Activated CD4-positive, alpha-beta memory T cell treated with anti-CD3 and anti-CD28 coated beads, Interleukin-2, amount 10 ng/mL, durations not matched to agents 7 days and 5 days (primary cell): ENCODE data around the gene DRG2. TPM values are rescaled to one million over a fixed set of nuclear protein-coding genes. Genes with fewer than 3 reads are reported as not detected.

Source experiments
- CTCF ChIA-PET: fragments of 350-600 bp; sonication (Branson Sonifier 250); formaldehyde crosslinking; loops from one replicate; lab custom pipeline; 2021; ENCODE audit warnings: antibody characterized with exemption, inconsistent platforms; lab: Charles Lee
- POLR2A ChIA-PET: fragments of 350-600 bp; sonication (Branson Sonifier 250); formaldehyde crosslinking; loops from one replicate; lab custom pipeline; 2021; ENCODE audit warnings: antibody characterized with exemption; lab: Charles Lee
- DNase-seq: peaks from one replicate; pipeline ENCODE4 v3.0.0-alpha.2; 2020
- H3K27ac Mint-ChIP-seq: one replicate; pipeline ENCODE4 v1.8.0; 2021; ENCODE audit warnings: mild to moderate bottlenecking, mixed read lengths
- H3K27me3 Mint-ChIP-seq: one replicate; pipeline ENCODE4 v1.8.0; 2021; ENCODE audit warnings: mixed read lengths
- H3K36me3 Mint-ChIP-seq: one replicate; pipeline ENCODE4 v1.8.0; 2021; ENCODE audit warnings: low read depth, mixed read lengths
- H3K4me1 Mint-ChIP-seq: one replicate; pipeline ENCODE4 v1.8.0; 2021; ENCODE audit warnings: mixed read lengths
- H3K4me3 Mint-ChIP-seq: one replicate; pipeline ENCODE4 v1.8.0; 2021; ENCODE audit warnings: mild to moderate bottlenecking, mixed read lengths
- H3K9me3 Mint-ChIP-seq: one replicate; pipeline ENCODE4 v1.8.0; 2021; ENCODE audit warnings: mixed read lengths
- total RNA-seq, 2 experiments: library from RNA; stranded (reverse); gene quantifications; one replicate each; pipeline ENCODE4 v1.2.3, GENCODE V29; 2021

DRG2 gene
- total RNA-seq, 2 experiments from 2014 or later: 46.3 to 46.5 TPM

DNA sequence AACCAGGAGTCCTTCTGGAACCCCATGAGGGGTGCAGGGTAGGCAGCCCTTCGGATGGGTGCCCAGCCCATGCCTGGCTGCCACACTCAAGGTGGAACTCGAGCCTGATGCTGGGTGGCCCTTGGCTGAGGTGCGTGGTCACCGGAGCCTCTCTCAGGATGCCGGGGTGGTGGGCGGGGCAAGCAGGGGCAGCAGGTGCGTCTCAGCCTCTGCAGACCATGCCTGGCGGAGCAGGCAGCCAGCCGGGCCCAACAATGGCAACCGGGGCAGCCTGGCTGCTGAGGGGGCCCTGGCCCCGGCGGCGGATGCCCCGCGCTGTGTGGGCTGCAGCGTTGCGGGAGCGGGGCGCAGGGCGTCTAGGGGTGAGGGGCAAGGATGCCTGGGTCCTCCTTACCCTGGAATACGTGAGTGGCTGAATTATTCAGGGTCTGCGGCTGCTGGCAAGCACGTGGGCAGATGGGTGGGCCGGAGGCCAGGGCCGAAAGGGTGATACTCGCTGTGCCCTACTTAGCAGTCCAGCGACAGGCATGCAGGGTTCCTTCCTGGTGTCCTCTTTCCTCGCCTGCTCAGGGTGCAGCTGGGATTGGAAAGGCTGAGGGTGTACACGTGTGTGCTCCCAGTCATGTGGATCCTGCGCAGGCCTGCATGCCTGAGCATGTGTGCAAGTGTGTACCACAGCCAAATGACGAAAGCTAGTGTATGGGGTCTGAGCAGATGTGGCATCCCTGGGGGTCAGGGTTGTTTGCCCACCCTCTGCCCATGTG lies 35.4 kb downstream of the DRG2 start:
- Mint-ChIP-seq H3K9me3 (peaks cover 3% of the 10 kb centered on the region), H3K4me3 (no peak overlapping the region), H3K27ac (no peak overlapping the region), H3K36me3 (no peaks in the 10 kb centered on the region), H3K4me1 (no peaks in the 10 kb centered on the region), H3K27me3 (no peaks in the 10 kb centered on the region)
- no peak for DNase-seq
- POLR2A ChIA-PET: no interaction called here
- CTCF ChIA-PET: no interaction called here

DNA sequence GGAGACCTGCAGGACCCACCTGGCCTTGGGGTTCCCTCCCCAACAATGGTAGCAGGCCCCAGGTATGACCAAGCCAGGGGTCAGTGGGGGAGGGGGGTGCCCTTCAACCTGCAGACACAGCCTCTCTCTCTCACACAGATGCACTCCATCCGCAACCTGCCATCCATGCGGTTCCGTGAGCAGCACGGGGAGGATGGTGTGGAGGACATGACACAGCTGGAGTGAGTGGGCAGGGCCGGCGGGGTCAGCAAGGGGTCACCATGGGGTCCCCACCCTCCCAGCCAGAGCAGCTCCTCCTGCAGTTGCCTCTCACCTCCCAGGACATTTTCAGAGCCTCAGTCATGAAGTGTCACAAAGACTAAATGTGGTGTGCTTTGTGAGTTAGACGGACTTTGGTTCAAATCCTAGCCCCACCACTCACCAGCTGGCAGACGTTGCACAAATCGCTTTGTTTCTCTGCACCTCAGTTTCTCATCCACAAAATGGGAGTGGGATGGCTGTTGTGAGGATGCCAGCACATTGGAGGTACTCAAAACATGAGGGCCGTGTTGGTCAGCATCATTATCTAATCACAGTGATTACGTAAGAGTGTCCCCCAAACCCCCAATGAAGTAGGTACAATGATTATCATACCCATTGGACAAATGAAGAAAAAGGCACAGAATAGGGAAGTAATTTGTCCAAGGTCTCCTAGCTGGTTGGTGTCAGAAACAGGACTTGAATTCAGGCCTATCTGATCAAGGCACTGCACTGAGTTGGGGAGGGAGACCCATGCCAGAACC lies 36.8 kb downstream of the DRG2 start:
- ChIA-PET POLR2A (no interaction called here), CTCF (no interaction called here)
- Mint-ChIP-seq H3K27ac (no peak overlapping the region), H3K36me3 (no peaks in the 10 kb centered on the region), H3K4me3 (no peak overlapping the region), H3K9me3 (peaks cover 3% of the 10 kb centered on the region), H3K4me1 (no peaks in the 10 kb centered on the region), H3K27me3 (no peaks in the 10 kb centered on the region)
- no peak for DNase-seq

DNA sequence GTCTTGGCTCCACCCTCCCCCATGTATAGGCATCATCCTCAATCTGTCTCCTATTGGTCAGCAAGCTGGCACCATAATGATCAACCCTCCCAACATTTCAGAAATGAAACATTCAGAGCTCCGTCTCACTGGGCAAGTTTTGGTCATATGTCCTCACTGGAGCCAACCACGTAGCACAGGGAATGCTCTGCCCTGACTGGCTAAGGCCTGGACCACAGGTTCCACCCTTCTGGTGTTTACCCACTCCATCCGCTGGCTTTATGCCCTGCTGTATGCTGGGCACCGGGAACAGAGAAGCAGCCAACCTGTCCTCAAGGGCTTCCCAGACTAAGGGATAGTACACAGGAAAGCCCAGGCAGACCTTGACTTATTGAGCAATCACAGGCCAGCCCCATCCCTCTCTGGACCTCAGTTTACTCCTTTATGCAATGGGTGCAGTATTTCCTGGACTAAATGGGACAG lies 41.3 kb downstream of the DRG2 start:
- H3K36me3 Mint-ChIP-seq: no peaks in the 10 kb centered on the region
- H3K4me3 Mint-ChIP-seq: no peak overlapping the region
- no peaks in the 10 kb centered on the region for H3K9me3 Mint-ChIP-seq
- H3K4me1 Mint-ChIP-seq: no peaks in the 10 kb centered on the region
- ChIA-PET CTCF (interaction anchor here (0.6 kb wide), 1 partner anchor 16 kb away, joined by 3 read pairs; no protein-coding TSS in a partner anchor), POLR2A (no interaction called here)
- H3K27me3 Mint-ChIP-seq: no peaks in the 10 kb centered on the region
- DNase-seq: no peak
- H3K27ac Mint-ChIP-seq: no peak overlapping the region

- Mint-ChIP-seq H3K4me1 (no peaks in the 10 kb centered on the region), H3K27ac (no peak overlapping the region), H3K9me3 (no peaks in the 10 kb centered on the region), H3K36me3 (no peaks in the 10 kb centered on the region), H3K27me3 (no peaks in the 10 kb centered on the region), H3K4me3 (no peak overlapping the region)
- ChIA-PET CTCF (no interaction called here), POLR2A (interaction anchor here (0.5 kb wide), 1 partner anchor 51 kb away, joined by 3 read pairs; the partner anchor contains the start of gene ALKBH5)
- DNase-seq: no peak
These were observed 45.0 kb downstream of the DRG2 start for GRCh38 chr17:18132711-18133110.

- CTCF ChIA-PET: no interaction called here
- no peak overlapping the region for H3K27ac Mint-ChIP-seq
- H3K4me1 Mint-ChIP-seq: peaks cover 3% of the 10 kb centered on the region
- no peaks in the 10 kb centered on the region for H3K27me3 Mint-ChIP-seq
- no peak overlapping the region for H3K4me3 Mint-ChIP-seq
- DNase-seq: no peak
- H3K9me3 Mint-ChIP-seq: no peaks in the 10 kb centered on the region
- POLR2A ChIA-PET: no interaction called here
- H3K36me3 Mint-ChIP-seq: no peaks in the 10 kb centered on the region
These were observed 48.6 kb downstream of the DRG2 start for GRCh38 chr17:18136357-18136756.

DNA sequence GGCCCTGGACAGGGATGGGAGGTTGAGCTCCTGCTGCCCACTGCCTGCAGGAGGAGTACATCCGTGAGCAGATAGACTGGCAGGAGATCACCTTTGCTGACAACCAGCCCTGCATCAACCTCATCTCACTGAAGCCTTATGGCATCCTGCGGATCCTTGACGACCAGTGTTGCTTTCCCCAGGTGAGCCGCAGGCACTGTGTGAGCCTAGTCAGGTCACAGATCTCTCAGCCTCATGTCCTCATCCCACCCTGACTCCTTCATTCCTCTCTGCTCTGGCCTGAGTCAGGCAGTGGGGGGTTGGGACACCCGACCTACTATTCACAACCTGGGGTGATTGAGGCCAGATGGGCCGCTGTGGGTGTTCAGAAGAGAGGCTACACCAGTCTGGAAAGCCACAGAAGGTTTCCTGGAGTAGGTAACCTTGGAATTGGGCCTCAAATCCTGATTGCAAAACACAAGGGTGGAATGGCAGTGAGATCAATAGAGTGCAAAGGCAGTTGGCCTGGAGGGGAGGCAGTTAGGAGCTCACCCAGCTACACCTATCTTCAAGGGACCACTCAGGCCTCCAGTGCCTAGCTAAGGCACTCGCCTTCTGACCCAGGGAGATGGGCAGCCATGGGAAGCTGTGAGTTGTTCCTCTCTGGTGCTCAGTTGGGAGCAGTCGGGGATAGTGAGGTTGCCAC lies 50.5 kb downstream of the DRG2 start:
- Mint-ChIP-seq H3K36me3 (no peaks in the 10 kb centered on the region), H3K4me1 (peaks cover 3% of the 10 kb centered on the region), H3K27me3 (peaks cover 1% of the 10 kb centered on the region), H3K9me3 (no peaks in the 10 kb centered on the region), H3K4me3 (no peak overlapping the region), H3K27ac (no peak overlapping the region)
- DNase-seq: no peak
- ChIA-PET POLR2A (no interaction called here), CTCF (no interaction called here)

GRCh38 chr17:18139092-18139491 lies 51.3 kb downstream of the DRG2 start:
- Mint-ChIP-seq H3K36me3 (no peaks in the 10 kb centered on the region), H3K9me3 (no peaks in the 10 kb centered on the region), H3K27me3 (peaks cover 1% of the 10 kb centered on the region), H3K4me3 (no peak overlapping the region), H3K27ac (no peak overlapping the region), H3K4me1 (peaks cover 3% of the 10 kb centered on the region)
- ChIA-PET POLR2A (no interaction called here), CTCF (no interaction called here)
- no peak for DNase-seq

DNA sequence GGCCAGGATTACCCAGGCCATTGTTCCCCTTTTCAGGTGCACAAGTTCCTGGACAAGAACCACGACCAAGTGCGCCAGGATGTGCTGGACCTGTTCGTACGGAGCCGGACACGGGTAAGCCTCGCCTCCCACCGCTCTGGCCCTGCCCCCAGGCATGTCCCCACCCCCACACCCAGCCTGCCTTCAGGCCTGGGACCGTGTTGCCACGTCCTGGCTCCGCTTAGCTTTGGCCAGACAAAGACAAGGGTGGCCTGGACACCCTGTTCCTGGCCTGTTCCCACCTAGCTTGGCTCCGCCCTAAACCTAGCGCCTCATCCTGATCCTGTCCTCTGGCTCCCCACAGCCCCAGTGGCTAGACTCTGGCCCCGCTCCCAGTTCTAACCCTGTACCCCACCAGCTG lies 51.8 kb downstream of the DRG2 start:
- no peak for DNase-seq
- no peaks in the 10 kb centered on the region for H3K9me3 Mint-ChIP-seq
- no peak overlapping the region for H3K27ac Mint-ChIP-seq
- CTCF ChIA-PET: interaction anchor here (1.6 kb wide), 1 partner anchor 13 kb away, joined by 4 read pairs; no protein-coding TSS in a partner anchor
- peaks cover 1% of the 10 kb centered on the region for H3K27me3 Mint-ChIP-seq
- H3K4me3 Mint-ChIP-seq: no peak overlapping the region
- POLR2A ChIA-PET: no interaction called here
- peaks cover 3% of the 10 kb centered on the region for H3K4me1 Mint-ChIP-seq
- no peaks in the 10 kb centered on the region for H3K36me3 Mint-ChIP-seq

DNA sequence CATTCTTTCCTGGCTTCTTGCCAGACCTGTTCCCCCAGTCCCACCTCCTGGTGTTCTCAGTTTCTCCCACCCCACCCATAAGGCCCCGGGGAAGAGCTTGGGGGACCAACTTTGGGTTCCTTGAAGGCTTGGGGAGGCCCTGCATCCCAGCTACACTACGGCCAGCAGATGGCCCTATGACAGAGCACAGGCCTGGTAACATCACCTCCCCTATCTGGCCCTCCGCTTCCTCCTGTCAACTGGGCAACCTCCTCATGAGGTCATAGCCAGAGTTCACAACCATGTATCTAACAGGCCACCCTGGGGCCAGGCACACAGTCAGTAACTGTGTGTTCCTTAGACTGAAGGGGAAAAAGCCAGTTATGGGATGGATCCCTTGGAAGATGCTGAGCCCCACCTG lies 52.2 kb downstream of the DRG2 start:
- peaks cover 3% of the 10 kb centered on the region for H3K4me1 Mint-ChIP-seq
- no peaks in the 10 kb centered on the region for H3K9me3 Mint-ChIP-seq
- no peak overlapping the region for H3K4me3 Mint-ChIP-seq
- CTCF ChIA-PET: interaction anchor here (1.4 to 1.6 kb wide), 2 partner anchors 12 to 14 kb away, joined by 4 read pairs; no protein-coding TSS in a partner anchor
- H3K36me3 Mint-ChIP-seq: no peaks in the 10 kb centered on the region
- peaks cover 1% of the 10 kb centered on the region for H3K27me3 Mint-ChIP-seq
- POLR2A ChIA-PET: no interaction called here
- DNase-seq: no peak
- H3K27ac Mint-ChIP-seq: no peak overlapping the region

DNA sequence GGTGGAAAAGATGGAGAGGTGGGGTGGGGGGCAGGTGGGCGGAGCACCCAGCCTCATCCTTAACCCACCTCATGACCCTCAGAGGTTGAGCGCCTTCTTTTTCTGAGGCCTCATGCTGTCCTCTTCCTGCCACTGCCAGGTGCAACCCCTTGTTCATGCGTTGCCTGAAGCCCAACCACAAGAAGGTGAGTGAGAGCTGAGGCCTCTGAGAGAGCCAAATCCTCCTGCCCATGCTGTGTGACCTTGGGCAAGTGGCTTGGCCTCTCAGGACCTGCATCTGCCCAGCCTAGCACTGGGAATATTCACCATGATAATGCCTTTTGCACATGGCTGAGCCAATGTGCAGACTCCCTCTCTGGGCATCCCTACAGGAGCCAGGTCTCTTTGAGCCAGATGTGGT lies 52.9 kb downstream of the DRG2 start:
- Mint-ChIP-seq H3K4me1 (peaks cover 3% of the 10 kb centered on the region), H3K9me3 (no peaks in the 10 kb centered on the region), H3K36me3 (no peaks in the 10 kb centered on the region), H3K27me3 (peaks cover 1% of the 10 kb centered on the region), H3K4me3 (no peak overlapping the region), H3K27ac (no peak overlapping the region)
- POLR2A ChIA-PET: no interaction called here
- no peak for DNase-seq
- CTCF ChIA-PET: interaction anchor here (1.0 to 1.6 kb wide), 4 partner anchors 12 to 62 kb away, joined by 3 to 4 read pairs (median 4); no protein-coding TSS in a partner anchor

DNA sequence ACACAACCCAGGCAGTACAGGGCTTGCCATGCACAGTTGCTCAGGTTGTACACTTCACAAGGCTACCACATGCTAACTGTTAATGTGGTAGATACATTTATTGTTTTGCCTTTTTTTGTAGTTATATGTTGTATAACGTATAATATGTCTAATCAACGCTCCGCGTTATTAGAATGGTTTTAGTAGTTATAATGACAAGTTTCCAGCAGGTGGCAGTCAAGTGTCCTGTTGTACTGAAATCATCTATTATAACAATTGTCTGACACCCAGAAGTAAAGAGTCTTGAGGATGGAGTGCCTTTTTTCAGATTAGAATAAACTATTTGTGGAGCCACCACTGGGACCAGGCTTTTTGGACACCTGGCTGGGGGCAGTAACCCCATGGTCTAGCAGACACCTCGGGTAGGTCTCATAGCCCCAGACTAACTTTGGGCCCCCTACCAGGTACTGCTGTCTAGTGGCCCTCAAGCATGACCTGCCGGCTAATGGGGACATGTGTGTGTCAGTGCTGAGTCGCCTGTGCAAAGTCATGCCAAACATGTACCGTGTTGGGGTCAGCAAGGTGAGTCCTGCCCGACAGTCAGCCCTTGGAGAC lies 53.6 kb downstream of the DRG2 start:
- Mint-ChIP-seq H3K4me1 (peaks cover 3% of the 10 kb centered on the region), H3K9me3 (no peaks in the 10 kb centered on the region), H3K27me3 (peaks cover 1% of the 10 kb centered on the region), H3K36me3 (no peaks in the 10 kb centered on the region), H3K27ac (no peak overlapping the region), H3K4me3 (no peak overlapping the region)
- ChIA-PET CTCF (interaction anchor here (0.9 to 1.6 kb wide), 6 partner anchors 11 to 62 kb away, joined by 3 to 4 read pairs (median 4); partner anchors contain the start of gene ALKBH5), POLR2A (no interaction called here)
- DNase-seq: peak; percentile 30

DNA sequence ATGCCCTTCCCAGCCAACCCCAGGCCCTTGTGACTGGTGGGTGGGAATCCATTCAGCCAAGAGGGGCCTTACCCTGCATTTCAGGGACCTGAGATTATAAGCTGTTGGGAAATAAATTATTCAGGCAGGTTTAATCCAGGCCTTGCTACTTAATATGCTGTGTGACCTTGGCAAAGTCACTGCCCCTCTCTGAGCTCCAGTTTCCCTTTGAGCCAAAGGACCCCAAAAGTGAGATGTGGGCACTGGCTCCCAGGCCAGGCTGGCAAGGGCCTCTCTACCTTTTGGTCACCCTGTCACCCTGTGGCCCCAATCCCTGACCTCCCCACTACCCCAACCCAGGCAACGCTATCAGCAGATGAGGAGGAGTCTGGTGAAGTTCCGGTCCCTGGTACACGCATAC lies 54.7 kb downstream of the DRG2 start:
- peaks cover 1% of the 10 kb centered on the region for H3K27me3 Mint-ChIP-seq
- H3K36me3 Mint-ChIP-seq: no peaks in the 10 kb centered on the region
- no peaks in the 10 kb centered on the region for H3K9me3 Mint-ChIP-seq
- CTCF ChIA-PET: interaction anchor here (0.9 to 1.4 kb wide), 4 partner anchors 11 to 44 kb away, joined by 3 to 5 read pairs (median 3); partner anchors contain the start of gene ALKBH5
- H3K4me1 Mint-ChIP-seq: peaks cover 3% of the 10 kb centered on the region
- POLR2A ChIA-PET: interaction anchor here (0.9 to 1.0 kb wide), 2 partner anchors 10 to 43 kb away, joined by 3 read pairs; no protein-coding TSS in a partner anchor
- no peak overlapping the region for H3K4me3 Mint-ChIP-seq
- no peak for DNase-seq
- no peak overlapping the region for H3K27ac Mint-ChIP-seq
